Measurements from ENCODE around the gene TRAF7.

Gene TRAF7

DNA sequence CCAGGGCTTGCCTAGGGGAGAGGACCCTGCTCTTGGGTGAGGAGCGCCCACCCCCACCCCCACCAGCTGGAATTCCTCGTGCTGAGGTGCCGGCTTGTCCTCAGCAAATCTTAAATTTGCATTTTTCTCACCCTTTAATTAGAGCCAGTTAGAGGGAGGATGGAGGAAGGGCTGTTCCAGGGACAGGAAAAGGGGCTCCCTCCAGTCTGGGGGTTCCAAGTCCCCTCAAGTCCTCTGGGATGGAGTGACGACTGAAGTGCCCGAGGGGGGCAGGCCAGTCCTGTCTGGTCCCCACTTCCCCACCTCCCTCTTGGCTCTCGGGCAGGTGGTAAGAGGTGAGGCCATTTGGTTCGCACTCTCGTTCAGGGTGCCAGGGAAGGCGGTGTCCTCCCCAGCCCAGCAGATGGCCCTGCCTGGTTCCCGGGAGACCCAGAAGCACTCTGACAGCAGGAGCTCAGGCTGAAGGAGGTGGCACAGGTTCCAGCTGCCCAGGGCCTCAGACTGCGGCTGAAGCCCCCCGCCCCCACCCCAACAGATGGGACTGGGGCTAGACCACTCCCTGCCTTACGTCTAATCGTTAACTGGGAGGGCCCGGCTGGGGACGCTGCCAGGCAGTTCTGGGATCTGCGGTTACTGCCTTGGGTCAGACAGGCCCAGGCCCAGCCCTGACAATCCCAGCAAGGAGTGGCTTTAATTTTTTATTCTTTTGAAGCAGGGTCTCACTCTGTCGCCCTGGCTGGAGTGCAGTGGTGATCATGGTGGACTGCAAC is 5.0 kb upstream of the TRAF7 start:
- Histone ChIP-seq H3K27me3 (ENCODE audit: insufficient read depth, low read length) (no peaks in the 10 kb centered on the region), H3K9me3 (ENCODE audit: insufficient read depth, low read depth, low read length) (peaks cover 2% of the 10 kb centered on the region), H2BK12ac (ENCODE audit: low read length) (no peak overlapping the region), H3K4me3 (ENCODE audit: low read depth, low read length) (no peak overlapping the region), H3K27ac (ENCODE audit: low read depth, low read length) (no peak overlapping the region), H2BK120ac (ENCODE audit: insufficient read depth, low read length, poor library complexity) (no peak overlapping the region), H3K79me1 (ENCODE audit: low read length) (peaks cover 16% of the 10 kb centered on the region), H4K91ac (ENCODE audit: low read depth, low read length) (no peak overlapping the region), H3K9ac (ENCODE audit: low read length) (no peak overlapping the region), H3K79me2 (ENCODE audit: control insufficient read depth, insufficient read depth, low read length, poor library complexity) (peaks cover 19% of the 10 kb centered on the region), H3K4me1 (ENCODE audit: control insufficient read depth in 1 of 2, insufficient read depth in 2 of 2, low read length in 2 of 2) (peaks cover 36 to 43% of the 10 kb centered on the region in 2 experiments), H3K4ac (ENCODE audit: low read depth, low read length) (no peak overlapping the region), H3K18ac (ENCODE audit: low read length) (no peak overlapping the region), H2AFZ (ENCODE audit: insufficient read depth, low read length, poor library complexity) (no peak overlapping the region), H2AK5ac (ENCODE audit: low read length) (no peak overlapping the region), H3K36me3 (ENCODE audit: control insufficient read depth in 1 of 2, insufficient read depth in 2 of 2, low read length in 2 of 2) (peaks cover 22 to 24% of the 10 kb centered on the region in 2 experiments), H3K4me2 (ENCODE audit: low read length) (no peak overlapping the region), H4K12ac (ENCODE audit: low read depth, low read length) (no peak overlapping the region), H3K14ac (ENCODE audit: low read length) (no peak overlapping the region), H3K23ac (ENCODE audit: low read length) (no peak overlapping the region), H4K8ac (ENCODE audit: low read depth, low read length) (no peak overlapping the region), H2BK5ac (ENCODE audit: low read depth, low read length, poor library complexity) (no peak overlapping the region)
- DNase-seq = no peak
- no CpG with 5 or more reads among the region's 18 CpGs for WGBS (ENCODE audit: extremely low coverage, insufficient coverage, insufficient read length)

DNA sequence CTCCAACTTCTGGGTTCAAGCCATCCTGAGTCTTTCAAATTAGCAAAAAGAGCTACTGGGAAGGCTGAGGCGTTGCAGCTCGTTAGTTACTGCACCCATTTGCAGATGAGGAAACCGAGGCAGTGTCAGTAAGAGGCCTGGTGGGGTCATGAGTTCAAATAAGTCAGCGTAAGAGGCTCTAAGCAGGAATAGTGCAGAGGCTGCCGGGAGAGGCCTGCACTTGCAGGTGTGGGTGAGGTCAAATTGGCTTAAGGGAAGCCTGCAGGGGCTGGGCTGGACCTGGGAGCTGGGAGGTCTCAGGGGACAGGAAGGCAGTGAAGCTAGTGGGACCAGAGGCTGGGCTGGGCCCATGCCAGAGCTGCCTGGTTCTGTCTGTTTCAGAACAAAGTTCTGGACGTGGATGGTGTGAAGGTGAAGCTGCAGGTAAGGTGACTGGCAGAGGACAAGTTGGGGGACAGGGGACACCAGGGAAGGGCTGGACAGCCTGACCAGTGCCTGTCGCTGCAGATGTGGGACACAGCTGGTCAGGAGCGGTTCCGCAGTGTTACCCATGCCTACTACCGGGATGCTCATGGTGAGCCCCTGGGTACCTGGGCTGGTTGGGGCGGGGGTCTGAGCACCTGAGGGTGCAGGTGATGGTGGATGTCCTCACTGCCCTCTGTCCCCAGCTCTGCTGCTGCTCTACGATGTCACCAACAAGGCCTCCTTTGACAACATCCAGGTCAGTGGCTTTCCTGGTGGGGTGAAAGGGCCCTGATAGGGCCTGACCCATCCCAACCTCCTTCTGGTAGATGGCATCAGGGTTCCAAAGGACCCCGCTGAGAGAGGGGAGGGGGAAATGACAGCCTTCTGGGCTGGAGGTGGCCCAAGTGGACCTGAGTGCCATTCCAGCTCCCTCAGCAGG is 4.1 kb upstream of the TRAF7 start:
- peaks cover 22 to 24% of the 10 kb centered on the region in 2 experiments for H3K36me3 ChIP-seq (ENCODE audit: control insufficient read depth in 1 of 2, insufficient read depth in 2 of 2, low read length in 2 of 2)
- H3K9ac ChIP-seq (ENCODE audit: low read length) = no peak overlapping the region
- no peak overlapping the region for H2BK12ac ChIP-seq (ENCODE audit: low read length)
- H3K4me1 ChIP-seq (ENCODE audit: control insufficient read depth in 1 of 2, insufficient read depth in 2 of 2, low read length in 2 of 2) = peaks cover 36 to 44% of the 10 kb centered on the region in 2 experiments
- H3K14ac ChIP-seq (ENCODE audit: low read length) = no peak overlapping the region
- H2AK5ac ChIP-seq (ENCODE audit: low read length) = no peak overlapping the region
- no peaks in the 10 kb centered on the region for H3K27me3 ChIP-seq (ENCODE audit: insufficient read depth, low read length)
- H3K18ac ChIP-seq (ENCODE audit: low read length) = peak overlapping the region; percentile 4
- no peak overlapping the region for H3K27ac ChIP-seq (ENCODE audit: low read depth, low read length)
- H3K4me2 ChIP-seq (ENCODE audit: low read length) = peak overlapping the region; percentile 23
- peaks cover 2% of the 10 kb centered on the region for H3K9me3 ChIP-seq (ENCODE audit: insufficient read depth, low read depth, low read length)
- no peak for DNase-seq
- H2BK120ac ChIP-seq (ENCODE audit: insufficient read depth, low read length, poor library complexity) = no peak overlapping the region
- no peak overlapping the region for H2BK5ac ChIP-seq (ENCODE audit: low read depth, low read length, poor library complexity)
- no peak overlapping the region for H4K8ac ChIP-seq (ENCODE audit: low read depth, low read length)
- peaks cover 25% of the 10 kb centered on the region for H3K79me2 ChIP-seq (ENCODE audit: control insufficient read depth, insufficient read depth, low read length, poor library complexity)
- no peak overlapping the region for H3K4me3 ChIP-seq (ENCODE audit: low read depth, low read length)
- no peak overlapping the region for H4K12ac ChIP-seq (ENCODE audit: low read depth, low read length)
- peaks cover 20% of the 10 kb centered on the region for H3K79me1 ChIP-seq (ENCODE audit: low read length)
- WGBS (ENCODE audit: extremely low coverage, insufficient coverage, insufficient read length) = no CpG with 5 or more reads among the region's 13 CpGs
- no peak overlapping the region for H2AFZ ChIP-seq (ENCODE audit: insufficient read depth, low read length, poor library complexity)
- H3K23ac ChIP-seq (ENCODE audit: low read length) = no peak overlapping the region
- no peak overlapping the region for H4K91ac ChIP-seq (ENCODE audit: low read depth, low read length)
- no peak overlapping the region for H3K4ac ChIP-seq (ENCODE audit: low read depth, low read length)

DNA sequence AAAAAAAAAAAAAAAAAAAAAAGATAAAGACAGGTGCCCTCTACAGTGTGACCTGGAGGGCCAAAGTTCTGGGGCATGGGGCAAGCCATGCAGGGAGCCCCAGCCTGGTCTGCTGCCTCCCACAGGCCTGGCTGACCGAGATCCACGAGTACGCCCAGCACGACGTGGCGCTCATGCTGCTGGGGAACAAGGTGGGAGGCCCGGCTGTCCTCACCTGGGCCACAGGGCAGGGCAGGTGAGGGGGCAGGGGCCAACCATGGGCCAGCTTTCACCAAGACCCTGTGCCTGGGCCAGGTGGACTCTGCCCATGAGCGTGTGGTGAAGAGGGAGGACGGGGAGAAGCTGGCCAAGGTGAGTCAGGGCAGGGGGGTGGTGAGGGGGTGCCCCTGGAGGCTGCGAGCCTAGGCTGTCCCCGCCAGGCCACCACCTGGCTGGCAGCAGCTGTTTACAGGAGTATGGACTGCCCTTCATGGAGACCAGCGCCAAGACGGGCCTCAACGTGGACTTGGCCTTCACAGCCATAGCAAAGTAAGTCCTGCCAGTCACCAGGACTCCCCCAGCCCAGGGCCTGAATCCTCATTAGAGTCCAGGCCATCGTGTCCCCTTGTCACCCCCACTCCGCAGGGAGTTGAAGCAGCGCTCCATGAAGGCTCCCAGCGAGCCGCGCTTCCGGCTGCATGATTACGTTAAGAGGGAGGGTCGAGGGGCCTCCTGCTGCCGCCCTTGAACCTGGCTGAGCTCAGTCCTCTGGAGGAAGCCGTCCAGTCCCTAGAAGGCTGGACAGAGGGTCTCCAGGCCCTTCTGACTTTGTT is 2.7 kb upstream of the TRAF7 start:
- Histone ChIP-seq H3K27me3 (ENCODE audit: insufficient read depth, low read length) (no peaks in the 10 kb centered on the region), H2BK5ac (ENCODE audit: low read depth, low read length, poor library complexity) (no peak overlapping the region), H3K14ac (ENCODE audit: low read length) (peak overlapping the region; percentile 38), H4K91ac (ENCODE audit: low read depth, low read length) (no peak overlapping the region), H3K79me2 (ENCODE audit: control insufficient read depth, insufficient read depth, low read length, poor library complexity) (peaks cover 38% of the 10 kb centered on the region), H4K8ac (ENCODE audit: low read depth, low read length) (peak overlapping the region; percentile 13), H3K9ac (ENCODE audit: low read length) (peak overlapping the region; percentile 86), H3K18ac (ENCODE audit: low read length) (peak overlapping the region; percentile 12), H2AFZ (ENCODE audit: insufficient read depth, low read length, poor library complexity) (no peak overlapping the region), H3K4ac (ENCODE audit: low read depth, low read length) (peak overlapping the region; percentile 44), H3K4me2 (ENCODE audit: low read length) (peak overlapping the region; percentile 90), H3K9me3 (ENCODE audit: insufficient read depth, low read depth, low read length) (peaks cover 2% of the 10 kb centered on the region), H2BK12ac (ENCODE audit: low read length) (no peak overlapping the region), H3K23ac (ENCODE audit: low read length) (no peak overlapping the region), H3K27ac (ENCODE audit: low read depth, low read length) (peak overlapping the region; percentile 29), H2AK5ac (ENCODE audit: low read length) (no peak overlapping the region), H3K4me3 (ENCODE audit: low read depth, low read length) (peak overlapping the region; percentile 98), H2BK120ac (ENCODE audit: insufficient read depth, low read length, poor library complexity) (peak overlapping the region; percentile 14), H3K36me3 (ENCODE audit: control insufficient read depth in 1 of 2, insufficient read depth in 2 of 2, low read length in 2 of 2) (peaks cover 24 to 27% of the 10 kb centered on the region in 2 experiments), H3K79me1 (ENCODE audit: low read length) (peaks cover 20% of the 10 kb centered on the region), H3K4me1 (ENCODE audit: control insufficient read depth in 1 of 2, insufficient read depth in 2 of 2, low read length in 2 of 2) (peaks cover 43 to 51% of the 10 kb centered on the region in 2 experiments), H4K12ac (ENCODE audit: low read depth, low read length) (peak overlapping the region; percentile 31)
- no CpG with 5 or more reads among the region's 25 CpGs for WGBS (ENCODE audit: extremely low coverage, insufficient coverage, insufficient read length)
- DNase-seq = no peak
